ENCODE data around the gene CSTPP1.
"Not testable (repeated sequence)": the region's sequence is repeated elsewhere in the genome, so short reads cannot be mapped to it uniquely, and the experiment has no call there.

CSTPP1 gene

GRCh38 chr11:46913484-46913883, 23.1 kb upstream of the CSTPP1 start:
- no peak for DNase-seq

- DNase-seq: no peak
Observed at GRCh38 chr11:46914363-46914762, 22.2 kb upstream of the CSTPP1 start.

DNA sequence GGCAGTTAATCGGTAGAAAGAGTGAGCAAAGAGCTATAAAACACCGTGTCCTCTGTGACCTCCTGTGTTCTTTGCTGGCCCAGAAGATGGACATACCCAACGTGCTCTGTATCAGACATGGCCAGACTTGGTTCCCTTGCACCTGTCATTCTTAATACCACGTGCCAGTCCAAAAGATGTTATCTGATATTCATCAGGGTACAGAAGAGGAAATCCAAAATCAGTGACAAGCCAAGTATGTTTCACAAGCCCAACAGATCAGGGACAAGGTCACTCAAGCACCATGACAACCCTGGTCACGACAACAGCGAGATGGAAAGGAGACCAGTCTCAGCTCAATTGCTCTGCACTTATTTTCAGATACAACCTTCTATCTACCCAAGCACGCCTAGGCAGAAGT, 21.7 kb upstream of the CSTPP1 start:
- DNase-seq: no peak

DNA sequence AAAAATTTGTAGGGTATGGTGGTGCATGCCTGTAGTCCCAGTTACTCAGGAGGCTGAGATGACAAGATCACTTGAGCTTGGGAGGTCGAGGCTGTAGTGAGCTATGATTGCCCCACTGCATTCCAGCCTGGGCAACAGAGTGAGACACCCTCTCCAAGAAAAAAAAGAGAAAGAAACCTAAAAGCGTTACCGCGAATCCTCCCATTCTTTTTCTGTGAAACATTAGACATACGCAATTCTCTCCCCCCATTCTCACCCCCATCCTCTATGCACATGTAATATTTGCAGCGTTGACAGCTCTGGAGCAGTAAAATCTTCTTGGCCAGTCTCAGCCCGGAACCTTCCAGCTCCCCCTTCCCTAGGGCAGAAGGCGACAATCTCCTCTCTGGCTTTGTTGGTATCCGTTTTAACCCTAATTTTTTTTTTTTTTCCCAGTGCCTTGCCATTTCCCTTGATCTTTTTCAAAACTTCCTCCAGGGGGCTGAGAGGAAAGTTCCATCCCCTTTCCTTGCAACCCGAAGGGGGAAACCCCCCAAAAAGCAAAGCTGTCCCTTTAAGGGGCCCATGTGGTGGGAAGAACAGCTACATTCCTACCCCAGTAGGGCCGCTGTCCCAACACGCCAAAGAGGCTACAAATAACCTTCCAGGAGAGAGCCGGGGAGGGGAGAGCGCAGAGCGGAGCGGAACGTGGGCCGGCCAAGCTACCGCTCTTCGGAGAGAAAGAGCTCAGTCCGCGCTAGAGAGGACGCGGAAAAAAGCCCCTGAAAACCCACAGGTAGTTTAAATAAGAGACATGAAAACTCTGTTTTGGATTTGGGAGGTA, 20.1 kb upstream of the CSTPP1 start:
- no peak for DNase-seq

DNA sequence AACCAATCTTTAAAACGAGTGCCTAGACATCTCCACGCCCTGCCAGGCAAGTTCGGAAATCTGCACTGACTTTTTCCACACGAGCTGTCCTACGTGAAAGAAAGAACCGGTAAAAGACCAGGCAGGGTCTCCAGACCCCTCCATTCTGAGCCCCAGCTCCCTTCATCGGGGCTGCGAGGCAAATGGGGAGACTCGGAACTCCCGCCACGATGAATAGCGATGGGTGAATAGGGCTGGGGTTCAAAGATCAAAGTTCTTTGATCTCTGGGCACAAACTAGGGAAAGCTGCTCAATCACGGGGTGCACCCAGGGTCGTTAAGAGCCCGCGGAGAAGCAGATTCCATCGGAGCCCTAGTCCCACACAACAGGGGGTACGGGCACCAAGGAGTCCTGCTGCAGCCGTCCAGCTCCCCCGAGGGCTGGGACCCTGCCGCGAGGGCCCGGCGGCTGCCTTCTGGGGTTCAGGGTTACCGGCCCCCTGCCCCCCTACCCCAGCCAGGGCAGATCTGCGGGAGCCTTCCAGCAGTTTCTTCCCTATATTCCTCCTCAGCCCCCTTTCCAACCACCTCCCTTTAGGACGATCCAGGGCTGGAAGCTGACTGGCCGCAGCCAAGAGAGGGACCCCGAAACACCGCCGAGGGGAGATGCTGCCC, 19.3 kb upstream of the CSTPP1 start:
- DNase-seq: no peak

DNA sequence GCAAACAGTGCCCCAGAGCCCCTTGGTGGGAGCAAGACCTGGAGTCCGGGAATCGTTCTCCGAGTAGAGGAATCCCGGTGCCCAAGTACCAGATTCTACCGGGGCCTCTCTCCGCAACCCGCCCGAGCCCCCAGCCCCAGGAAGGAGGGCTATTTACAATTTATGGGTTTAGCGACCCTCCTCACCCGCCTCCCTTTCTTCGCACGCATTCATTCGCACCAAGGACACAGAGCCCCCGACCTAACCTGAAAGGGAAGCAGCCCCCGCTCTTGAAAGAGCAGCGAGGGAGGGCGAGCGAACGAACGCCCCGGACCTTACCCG, 18.8 kb upstream of the CSTPP1 start:
- no peak for DNase-seq

- DNase-seq: no peak
Observed at GRCh38 chr11:46918083-46918787, 18.3 kb upstream of the CSTPP1 start, which contains the start of gene LRP4. LRP4 (minus strand) TSS chr11:46918550; CDS start chr11:46918379, 171 bp downstream.

DNA sequence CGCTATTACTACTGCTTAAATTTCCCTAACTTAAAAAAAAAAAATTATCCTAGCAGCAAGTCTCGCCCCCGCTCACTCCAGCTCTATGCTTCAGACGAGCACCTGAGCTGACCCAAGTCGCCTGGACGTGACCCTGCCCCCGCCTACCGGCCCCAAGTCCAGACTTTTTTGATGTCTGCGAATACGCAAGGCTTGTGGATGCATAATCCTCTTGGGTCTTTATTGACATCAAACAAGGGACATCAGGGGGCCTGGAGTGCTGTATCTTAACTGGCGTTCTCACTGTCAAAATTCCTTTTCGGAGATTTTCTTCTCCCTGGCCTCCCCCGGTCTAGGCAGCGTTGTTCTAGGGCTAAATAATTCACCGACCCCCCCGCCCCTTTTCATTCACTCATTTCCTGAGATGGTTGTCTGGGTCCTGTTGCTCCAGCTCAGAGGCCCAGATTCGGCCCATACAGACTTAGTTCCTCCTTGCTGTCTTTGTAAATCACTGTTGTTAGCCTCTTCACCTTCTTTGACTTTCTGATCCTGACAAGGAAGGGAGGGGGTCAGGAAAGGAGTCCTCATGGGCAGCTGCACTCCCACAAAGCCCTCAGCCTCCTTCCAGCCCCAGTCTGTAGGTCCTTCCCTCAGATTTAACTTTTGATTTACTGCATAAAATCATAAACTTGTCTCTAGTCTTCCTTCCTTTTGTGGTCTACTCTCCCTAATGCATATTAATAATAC, 17.6 kb upstream of the CSTPP1 start:
- DNase-seq: no peak

DNA sequence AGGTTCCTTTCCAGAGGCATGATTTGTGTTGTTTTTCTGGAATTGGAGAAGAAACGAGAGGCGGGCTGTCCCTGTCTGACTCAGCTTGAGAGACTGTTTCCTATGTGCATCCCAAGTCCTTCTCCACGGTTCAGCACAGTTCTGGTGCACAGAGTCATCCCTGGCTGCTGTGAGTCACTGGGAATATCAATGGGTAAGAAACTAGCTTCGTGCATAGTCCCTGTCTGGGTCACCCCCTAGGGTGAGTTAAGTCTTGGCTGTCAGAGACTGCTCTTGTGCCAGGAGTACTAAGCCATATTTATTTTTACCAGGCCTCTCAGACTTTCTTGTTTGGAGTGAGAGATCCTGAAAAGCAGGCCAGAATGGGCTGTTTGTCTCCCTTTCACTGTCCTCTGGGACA, 15.8 kb upstream of the CSTPP1 start:
- no peak for DNase-seq

DNA sequence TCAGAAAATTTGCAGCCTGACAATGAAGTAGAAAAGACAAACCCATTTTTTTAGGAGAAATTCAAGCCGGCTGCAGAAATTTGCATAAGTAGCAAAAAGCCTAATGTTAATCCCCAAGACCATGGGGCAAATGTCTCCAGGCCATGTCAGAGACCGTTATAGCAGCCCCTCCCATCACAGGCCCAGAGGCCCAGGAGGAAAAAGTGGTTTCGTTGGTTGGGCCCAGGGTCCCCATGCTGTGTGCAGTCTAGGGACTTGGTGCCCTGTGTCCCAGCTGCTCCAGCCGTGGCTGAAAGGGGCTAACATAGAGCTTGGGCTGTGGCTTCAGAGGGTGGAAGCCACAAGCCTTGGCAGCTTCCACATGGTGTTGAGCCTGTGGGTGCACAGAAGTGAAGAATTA, 8.6 kb upstream of the CSTPP1 start:
- DNase-seq: not testable (repeated sequence)

GRCh38 chr11:46928701-46929100, 7.9 kb upstream of the CSTPP1 start:
- not testable (repeated sequence) for DNase-seq

GRCh38 chr11:46930089-46930488, 6.5 kb upstream of the CSTPP1 start:
- no peak for DNase-seq

GRCh38 chr11:46942172-46942571, 5.6 kb downstream of the CSTPP1 start:
- no peak for DNase-seq

DNA sequence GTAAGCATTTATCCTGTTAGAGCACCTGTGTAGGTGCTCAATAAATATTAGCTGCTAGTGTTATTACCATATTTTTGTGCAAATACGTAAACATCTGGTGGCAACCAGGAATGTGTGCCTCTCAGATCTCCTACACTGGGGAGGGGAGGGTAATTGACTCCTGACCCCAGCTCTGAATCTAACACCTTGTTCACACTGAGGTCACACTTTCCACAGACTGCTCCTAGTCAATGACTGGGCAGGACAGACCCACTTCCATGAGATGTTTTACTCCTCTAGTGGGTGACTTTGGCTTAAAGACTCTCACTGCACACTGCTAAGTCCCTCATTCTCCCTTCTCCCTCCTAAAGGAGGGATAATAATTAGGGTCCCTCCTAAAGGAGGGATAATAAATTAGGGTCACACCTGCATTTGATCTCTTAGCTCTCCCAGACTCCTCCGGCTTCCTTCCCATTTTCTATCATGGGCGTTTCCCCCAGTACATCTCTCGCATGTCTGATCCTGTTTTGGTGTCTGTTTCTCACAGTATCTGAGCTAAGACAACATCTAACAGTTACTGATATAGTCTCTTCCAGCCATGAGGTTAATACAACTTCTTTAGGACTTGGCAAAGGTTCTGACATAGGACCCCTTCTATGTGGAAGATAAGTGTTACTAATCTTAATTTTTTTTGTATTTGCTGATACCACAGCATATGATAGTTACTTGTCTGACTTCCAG, 8.0 kb downstream of the CSTPP1 start:
- no peak for DNase-seq

DNA sequence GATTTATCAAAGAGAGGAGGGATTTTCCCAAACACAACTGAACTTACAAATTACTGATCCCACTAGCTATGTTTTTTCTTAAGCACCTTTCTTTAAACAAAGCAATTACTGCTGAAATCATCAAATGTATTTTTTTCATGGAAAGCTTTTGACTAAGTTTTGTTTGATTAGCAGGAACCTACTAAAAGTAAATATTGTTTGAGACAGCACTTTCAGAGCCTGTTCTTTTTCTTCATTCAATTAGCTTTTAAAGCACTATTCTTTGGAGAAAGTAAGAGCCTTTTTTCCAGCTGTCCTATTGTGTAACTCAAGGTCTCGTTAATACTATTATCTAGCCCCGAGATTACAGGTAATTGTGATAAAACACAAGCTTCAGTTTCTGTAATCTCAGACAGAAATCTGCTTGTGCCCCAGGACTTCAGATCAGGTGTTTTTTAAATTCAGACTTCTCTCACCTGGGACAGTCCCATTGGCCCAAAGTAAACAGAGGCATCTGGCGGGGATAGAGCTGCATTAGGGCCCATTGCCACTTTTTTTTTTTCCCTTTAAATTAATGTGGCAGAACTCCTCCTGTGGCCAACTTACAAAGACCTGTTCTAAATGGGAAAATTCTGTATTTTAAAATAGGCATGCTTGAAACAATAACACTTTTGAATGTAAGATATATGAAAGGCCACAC, 11.0 kb downstream of the CSTPP1 start:
- no peak for DNase-seq

DNA sequence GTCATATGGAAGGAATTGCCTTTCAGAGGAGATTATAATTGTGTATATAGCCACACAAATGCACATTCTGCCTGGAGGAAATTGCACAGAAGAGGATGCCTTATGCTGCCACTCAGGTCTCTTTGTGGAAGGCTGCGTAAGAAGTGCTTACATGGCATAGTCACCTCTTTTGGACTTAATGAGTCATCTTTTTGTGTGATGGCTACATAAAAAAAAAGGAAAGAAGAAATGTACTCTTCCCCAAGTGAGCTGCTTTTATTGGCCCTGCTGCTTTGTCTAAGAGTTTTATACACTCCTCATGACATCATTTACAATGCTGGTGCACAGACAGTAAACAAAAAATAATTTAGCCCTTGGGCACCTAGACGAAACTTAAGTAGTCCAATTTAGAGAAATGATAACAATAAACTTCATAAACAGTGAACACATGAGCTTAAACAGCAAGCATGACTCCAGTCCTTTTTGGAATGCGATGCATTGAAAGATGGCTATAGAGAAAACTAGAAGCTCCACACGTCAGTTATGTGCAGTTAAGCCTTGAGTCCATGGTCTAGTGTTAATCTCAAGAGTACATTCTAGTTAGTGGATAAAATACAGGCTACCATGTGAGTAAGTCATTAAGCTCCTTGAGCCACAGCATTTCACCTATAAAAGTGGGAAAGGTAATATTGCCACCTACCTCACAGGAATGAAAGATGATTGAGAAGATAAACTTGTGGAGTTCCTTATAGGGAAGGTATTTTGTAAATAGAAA, 12.0 kb downstream of the CSTPP1 start:
- DNase-seq: no peak

DNA sequence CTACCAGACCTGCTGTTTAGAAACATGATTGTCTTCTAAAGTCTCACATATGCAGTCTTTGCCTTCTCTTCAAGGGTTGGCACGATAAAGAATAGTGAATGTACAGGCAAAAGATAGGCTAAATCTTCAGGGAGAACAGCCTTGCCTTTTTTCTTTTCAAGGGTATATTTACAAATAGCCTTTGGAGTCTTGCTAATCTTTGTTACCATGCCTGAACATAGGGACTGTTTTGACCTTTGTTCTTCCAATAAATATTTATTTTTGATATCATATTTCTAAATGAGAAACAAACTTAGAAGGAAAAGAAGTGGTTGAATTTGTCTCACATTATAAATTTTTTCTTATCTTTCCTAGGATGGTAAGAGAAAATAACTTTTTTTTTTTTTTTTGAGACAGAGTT, 12.7 kb downstream of the CSTPP1 start:
- DNase-seq: no peak

- DNase-seq: no peak
Observed at GRCh38 chr11:46951864-46952263, 15.3 kb downstream of the CSTPP1 start.

GRCh38 chr11:46952553-46952952, 16.0 kb downstream of the CSTPP1 start:
- DNase-seq: no peak

- no peak for DNase-seq
Observed at GRCh38 chr11:46953093-46953492, 16.5 kb downstream of the CSTPP1 start.

- no peak for DNase-seq
Observed at GRCh38 chr11:46958777-46959176, 22.2 kb downstream of the CSTPP1 start.
